HS-27A (cell line): ENCODE results near the gene NAGA.
"Not testable (repeated sequence)": the region's sequence is repeated elsewhere in the genome, so short reads cannot be mapped to it uniquely, and the experiment has no call there.

Experiments
- DNase-seq: peaks from one replicate; pipeline ENCODE4 v3.0.0-alpha.2; 2012; ENCODE audit warnings: low read depth, missing footprints

Gene NAGA

DNA sequence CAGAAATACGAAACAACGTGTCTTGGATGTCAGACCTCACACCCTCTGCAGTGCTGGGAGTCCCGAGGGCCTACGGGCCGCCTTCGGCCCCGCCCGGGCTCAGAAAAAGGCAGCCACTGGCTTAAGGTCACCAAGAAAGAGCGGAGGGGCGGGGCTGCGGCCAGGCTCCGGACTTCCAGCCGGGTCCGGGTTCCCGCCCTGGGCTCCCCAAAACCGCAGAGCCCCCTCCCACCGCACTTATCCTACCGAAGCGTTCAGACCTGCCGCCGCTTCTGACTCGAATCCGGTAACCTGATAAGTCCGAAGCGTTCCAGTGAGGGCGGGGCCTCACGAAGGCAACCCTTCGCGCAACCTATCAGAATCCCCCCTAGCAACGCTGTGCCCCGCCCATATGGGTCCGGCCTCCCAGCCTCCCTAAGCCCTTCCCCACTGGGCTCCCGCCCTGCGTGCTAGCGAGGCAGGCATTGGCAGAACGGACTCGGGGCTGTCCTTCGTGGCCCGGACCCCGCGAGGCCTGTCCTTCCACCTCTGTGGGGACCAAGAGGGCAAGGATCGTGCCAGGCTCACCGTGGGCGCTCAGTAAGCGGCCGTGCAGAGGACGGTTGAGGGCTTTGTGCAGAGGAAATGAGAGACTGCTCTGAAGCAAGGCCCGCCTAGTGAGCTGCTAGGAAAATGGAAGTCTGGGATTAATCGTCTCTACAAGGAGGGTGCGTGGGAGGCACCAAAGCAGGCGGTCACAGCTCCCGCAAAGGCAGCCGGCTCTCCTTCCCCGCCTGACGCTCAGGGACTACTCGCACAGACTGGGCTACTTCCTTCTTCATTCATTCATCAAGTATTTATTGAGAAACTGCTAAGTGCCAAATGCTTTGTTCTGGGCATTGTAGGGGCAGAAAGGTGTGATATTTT lies at the start of gene NAGA:
Gene NAGA, minus strand, starts transcription at position 296 of the 906 bp plus-strand sequence. CDS start 515 bp downstream, outside the sequence.
- DNase-seq, result peak; percentile 88

DNA sequence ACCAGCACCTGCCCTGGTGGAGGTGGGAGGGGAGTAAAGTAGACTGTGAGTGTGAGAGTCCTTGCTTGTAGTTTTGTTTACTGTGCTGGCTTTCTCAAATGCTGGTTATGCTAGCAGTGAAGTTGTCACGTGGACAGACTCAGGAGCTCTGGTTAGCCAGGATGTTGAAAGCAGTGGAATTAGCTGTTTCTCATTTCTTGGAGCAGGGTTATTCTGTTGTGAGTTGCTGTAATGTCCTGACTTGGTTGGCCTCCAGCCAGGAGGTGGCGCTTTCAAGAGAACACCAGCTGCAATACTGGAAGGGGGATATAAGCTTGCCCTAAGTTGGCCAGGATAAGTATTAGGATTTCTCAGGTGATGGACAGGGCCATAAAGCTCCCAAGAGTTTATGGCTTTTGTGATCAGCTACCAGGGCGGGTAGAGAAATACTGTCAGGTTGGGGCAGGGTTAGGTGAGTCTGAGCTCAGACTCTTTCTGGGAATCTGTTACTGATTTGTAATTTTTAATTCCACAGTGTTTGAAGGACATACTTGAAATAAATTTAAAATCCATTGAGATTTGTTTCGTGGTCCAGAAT lies 46.3 kb upstream of the NAGA start:
- DNase-seq, result no peak

DNA sequence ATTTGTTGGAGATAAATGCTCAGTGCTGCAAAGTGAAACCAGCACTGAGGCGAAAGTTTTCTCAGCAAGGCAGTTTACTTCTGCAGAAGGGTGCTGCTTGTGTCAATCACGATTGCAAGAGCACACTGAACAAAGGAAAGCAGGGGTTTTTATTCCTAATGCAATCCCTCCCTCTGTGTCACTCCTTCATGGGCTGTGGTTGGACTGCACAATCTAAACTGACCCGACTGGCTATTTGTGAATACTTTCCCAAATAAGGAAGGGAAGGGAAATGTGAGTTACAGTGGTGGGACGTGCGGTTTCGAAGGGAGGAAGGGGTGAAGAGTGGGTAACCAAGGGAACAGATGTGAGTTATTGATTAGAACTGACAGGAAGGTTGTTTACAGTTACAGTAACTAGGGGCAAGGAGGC lies 44.8 kb upstream of the NAGA start:
- DNase-seq, result not testable (repeated sequence)

DNA sequence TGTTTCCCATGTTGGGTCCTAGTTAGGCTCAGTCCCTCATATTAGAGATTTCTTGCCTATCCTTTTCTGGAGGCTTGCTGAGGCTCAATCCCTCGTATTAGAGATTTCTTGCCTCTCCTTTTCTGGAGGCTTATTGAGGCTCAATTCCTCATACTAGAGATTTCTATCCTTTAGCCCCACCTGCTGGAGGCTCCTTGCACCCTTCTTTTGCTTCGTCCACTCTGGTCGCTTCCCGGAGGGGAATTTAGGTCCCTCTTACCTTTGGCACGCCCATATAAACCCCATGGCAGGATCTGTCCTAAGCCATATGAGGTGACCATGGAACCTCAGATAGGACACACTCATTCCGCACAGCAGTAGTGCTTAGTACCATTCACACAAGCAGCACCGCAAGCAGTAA lies 44.1 kb upstream of the NAGA start:
- no peak for DNase-seq

DNA sequence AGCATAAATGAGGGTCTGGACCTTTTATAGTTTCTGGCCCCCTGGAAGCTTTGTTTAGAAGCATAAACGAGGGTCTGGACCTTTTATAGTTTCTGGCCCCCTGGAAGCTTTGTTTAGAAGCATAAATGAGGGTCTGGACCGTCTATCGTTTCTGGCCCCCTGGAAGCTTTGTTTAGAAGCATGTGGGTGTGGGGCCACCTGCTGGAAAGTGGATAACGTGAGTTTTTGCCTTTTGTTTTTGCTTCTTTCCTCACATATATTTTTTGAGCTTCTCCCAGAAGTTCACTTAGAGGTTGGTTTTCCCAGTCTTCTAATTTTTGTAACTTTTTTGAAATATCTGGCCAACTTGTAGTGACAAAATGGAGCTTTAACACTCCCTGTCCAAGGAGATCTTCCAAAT lies 42.2 kb upstream of the NAGA start:
- DNase-seq, result not testable (repeated sequence)

DNA sequence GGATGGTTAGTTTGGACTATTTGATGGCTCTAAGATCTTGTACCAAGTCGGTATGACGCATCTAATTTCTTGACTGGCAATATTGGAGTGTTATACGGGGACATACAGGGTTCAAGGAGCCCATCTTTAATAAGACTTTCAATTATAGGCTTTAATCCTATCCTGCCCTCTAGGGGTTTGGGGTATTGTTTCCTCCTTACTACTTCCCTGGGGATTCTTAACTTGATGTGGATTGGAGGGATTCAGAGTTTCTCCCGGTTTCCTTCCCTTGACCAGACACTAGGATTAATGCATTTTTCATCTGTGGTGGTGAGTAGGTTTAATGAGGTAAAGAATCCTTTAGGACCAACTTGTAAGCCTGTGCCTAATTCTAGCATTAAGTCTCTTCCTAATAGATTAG lies 41.2 kb upstream of the NAGA start:
- no peak for DNase-seq

DNA sequence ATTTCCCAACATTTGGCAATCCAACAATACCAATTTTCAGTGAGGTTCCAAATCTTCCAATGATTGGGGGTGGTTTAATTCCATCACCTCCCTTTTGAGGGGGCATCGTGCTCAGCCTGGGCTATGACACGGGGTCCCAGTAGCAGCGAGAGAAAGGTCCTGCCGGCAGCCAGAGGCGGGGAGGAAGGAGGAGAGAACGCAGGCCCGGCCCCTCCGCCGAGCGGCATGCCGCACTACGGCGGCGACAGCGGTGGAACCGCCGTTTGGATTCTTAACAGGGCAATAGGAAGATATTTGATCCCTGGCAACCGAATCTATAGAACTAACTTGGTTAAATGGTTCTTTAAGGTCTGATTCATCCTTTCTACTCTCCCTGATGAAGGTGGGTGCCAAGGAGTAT lies 38.2 kb upstream of the NAGA start:
- no peak for DNase-seq

DNA sequence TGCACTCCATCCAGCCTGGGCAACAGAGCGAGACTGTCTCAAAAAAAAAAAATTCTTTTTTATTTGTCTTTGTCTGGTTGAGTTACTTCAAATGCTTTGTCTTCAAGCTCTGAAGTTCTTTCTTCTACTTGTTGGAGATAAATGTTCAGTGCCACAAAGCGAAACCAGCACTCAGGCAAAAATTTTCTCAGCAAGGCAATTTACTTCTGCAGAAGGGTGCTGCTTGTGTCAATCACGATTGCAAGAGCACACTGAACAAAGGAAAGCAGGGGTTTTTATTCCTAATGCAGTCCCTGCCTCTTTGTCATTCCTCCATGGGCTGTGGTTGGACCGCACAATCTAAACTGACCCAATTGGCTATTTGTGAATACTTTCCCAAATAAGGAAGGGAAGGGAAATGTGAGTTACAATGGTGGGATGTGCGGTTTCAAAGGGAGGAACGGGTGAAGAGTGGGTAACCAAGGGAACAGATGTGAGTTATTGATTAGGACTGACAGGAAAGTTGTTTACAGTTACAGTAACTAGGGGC lies 33.8 kb upstream of the NAGA start:
- DNase-seq, result not testable (repeated sequence)

DNA sequence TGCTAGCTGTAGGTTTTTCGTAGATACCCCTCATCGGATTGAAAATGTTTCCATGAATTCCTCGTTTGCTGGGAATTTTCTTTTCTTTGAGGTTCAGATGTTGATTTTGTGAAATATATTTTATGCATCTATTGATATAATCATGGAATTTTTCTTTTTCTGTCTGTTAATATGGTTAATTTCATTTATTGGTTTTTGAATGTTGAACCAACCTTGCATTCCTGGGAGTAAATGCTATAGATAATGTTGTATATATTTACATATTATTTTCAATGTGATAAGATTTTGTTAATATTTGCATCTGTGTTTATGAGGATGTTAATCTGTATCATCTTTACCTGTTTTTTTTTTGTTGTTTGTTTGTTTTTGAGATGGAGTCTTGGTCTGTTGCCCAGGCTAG lies 30.6 kb upstream of the NAGA start:
- no peak for DNase-seq

DNA sequence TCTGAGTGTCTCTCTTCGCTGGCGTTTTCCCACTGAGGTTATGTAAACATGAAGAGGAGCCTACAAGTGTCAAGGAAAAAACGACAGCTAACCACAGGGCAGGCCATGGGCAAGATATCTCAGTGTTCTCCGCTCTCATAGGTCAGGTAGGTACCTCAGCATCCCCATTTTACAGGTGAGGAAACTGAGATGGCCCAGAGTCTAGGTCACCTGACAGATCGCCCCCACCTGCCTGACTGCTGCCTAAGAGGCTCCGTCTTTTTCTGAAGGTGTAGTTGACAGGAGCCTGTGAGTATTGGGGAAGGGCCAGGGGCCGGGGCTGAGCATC lies 20.8 kb upstream of the NAGA start:
- no peak for DNase-seq

DNA sequence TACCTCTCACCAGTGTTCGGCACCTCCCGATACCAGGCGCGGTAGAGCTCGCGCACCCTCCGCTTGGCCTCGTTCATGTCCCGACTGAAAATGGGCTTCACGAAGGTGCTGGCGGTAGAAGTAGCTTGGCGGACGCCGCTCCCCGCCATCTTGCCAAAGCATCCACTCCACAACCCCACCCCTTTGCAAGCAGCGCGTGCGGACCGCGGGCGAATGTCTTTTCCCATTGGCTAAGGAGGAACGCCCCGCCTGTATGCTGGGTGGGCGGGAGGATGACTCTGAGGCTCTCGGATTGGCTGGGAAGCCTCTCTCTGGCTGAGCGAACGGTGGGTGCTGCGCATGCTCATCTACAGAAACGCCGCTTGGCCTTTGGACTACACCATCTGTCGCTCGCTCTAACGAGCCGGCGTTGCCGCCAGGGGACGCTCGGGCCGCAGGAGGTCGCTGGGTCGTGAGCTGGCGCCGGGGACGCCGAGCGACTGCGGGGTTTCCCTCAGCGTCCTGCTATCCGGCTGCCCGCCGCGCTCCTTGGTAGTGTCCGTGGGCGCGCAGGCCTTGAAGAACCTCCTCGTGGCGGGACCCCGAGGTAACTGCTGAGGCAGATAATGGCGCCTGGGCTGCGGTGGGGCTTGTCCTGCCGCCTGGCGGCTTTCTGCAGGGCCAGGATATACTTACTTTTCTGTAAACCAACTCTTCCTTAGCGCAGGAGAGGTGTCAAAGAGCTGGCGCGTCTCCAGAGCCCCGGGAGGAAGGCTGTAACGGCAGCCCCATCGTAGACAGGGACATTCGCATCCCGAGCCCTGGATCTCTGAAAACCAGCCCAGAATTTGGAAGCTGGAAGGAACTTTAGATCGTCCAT lies 20.2 kb upstream of the NAGA start, which contains the start of gene NDUFA6:
Gene NDUFA6, minus strand, starts transcription at position 177 of the 859 bp plus-strand sequence. Its CDS starts 28 bp downstream, at position 149.
- DNase-seq, result peak; percentile 92

DNA sequence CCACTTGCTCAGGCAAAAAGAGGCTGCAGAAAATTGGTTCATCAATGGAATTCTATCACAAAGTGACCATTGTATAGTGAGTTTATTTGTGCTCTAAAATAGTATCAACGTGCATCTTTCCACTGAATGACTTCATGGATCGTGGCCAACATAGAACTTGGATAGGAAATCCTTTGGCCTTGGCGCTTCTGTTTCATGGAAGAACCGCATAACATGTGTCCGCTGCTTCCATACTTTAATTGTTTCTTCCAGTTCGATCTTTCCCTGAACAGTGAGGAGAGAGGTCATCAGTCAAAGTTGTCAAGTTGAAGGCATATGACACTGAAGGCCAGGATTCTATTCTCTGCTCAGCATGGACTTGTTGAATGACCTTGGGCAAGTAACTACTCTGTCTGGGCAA lies 15.4 kb upstream of the NAGA start:
- DNase-seq, result no peak

DNA sequence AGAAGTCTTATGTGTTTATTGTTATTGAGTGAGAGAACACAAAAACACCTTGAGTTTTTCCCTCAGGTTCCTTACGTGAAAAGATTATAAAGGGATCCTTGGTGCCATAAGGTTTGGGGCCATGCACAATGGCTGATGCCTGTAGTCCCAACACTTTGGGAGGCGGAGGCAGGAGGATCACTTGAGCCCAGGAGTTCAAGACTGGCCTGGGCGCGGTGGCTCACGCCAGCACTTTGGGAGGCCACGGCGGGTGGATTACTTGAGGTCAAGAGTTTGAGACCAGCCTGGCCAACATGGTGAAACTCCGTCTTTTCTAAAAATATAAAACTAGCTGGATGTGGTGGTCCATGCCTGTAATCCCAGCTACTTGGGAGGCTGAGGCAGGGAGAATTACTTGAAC lies 14.3 kb upstream of the NAGA start:
- DNase-seq, result no peak

DNA sequence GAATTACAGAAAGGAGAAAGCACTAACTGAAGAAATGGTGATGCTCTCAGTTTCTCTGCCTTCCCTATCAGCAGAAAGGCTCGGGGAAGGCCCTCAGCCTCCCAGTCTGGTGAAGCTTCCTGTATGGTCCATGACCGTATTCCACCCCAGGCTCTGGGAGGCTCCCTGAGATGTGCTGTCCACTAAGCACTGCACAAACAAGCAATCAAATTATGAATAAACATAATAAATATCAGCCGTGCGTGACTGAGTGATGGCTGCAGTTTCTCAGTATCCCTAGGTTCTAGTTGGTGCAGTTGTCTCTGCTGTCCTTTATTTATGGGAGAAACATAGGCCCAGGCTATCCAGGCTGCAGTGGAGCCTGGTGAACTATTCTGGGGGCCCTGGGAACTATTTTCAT lies 12.5 kb upstream of the NAGA start:
- DNase-seq, result no peak

DNA sequence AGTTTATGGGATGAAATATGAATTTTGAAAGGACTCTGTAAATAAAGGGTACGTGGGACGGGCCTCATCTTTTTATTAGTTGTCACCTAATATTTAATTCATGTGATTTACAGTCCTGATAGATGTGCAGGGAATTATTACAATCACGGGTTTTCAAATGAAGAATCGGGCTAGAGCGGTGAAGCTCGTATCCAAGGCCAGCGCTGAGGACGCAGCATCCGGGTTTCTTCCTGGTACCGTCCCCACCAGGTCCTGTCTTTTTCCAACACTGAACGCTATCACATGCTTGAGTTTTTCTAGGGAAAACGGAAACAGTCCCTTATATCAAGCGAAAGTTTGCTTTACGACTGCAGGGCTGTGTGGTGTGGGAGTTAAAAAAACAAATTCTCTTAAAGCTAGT lies 9.7 kb upstream of the NAGA start:
- no peak for DNase-seq

DNA sequence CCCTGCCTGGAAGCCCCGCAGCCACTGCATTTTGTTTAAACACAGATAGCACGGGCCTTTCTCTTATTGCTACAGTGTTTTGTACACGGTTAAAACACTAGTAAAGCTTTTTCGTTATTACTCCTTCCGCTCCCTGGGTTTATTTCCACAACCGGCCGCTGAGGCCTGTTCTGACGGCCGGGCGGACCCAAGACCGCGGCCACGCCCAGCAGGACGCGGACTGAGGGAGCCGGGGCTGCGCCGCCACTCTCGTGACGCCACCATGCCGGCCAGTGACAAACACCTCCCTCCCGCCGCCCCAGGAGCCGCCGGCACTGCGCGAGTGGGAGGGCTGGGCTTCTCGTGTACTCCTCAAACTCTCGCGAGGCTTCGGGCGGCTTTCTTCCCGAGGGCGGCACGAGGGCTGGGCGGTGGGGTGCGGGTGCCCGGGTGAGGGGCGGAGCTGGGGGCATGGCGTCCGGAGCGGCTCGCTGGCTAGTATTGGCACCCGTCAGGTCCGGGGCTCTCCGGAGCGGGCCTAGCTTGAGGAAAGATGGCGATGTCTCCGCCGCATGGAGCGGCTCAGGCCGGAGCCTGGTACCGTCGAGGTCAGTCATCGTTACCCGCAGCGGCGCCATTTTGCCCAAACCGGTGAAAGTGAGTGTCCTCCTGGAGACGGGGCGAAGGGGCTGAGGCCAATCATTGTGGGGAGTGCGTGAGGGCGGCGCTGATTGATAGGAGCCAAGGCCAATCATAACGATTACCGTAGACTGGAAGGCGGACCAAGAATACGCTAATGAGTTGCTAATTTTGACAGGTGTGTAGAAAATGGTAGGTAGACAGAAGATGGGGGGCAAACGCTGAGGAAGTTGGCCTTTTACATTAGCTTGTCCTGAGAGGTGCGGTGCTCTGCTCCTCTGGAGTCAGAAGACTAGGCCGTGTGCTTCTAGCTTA lies 9.0 kb upstream of the NAGA start, which contains the start of gene SMDT1:
Gene SMDT1, plus strand, starts transcription at position 382 of the 933 bp plus-strand sequence. Its CDS starts 69 bp downstream, at position 451.
- peak; percentile 92 for DNase-seq

DNA sequence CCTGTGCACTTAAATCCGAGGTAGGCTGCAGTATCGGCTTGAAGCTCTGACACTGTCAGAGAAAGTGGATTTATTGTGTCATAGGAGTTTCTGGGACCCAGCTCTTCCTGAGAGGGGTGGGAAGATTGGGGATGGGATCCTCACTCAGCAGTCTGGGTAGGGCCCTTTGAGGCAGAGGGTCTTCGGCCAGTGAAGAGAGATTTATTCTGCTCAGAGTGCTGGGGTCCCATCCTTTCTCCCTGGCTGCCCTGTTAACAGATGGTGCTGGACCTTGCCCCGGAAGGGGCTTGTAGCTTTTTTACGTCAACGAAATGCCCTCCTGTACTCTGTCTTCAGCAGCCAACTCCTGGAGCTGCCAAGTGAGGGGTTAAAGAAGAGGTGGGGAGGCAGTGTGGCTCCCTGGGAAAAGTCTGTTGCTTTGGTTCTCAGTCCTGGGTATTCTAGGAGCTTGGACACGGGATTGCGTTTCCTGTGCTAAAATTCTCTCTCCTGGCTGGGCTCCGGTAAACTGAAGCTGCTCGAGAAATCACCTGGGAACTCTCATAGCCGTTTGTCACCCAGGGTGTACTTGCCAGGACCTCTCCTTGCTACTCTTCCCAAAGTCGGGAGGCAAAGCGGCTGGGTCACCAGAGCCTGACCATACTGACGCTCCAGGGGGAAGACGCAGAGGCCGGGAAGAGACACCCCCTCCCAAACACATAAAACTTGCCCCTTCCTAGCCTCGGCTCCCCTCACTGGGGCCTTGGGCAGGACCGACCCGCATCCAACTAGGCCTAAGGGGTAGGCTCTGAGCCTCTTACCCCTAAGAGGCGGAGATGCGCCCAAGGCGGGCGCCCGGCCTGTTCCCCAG lies 8.1 kb upstream of the NAGA start:
- no peak for DNase-seq

DNA sequence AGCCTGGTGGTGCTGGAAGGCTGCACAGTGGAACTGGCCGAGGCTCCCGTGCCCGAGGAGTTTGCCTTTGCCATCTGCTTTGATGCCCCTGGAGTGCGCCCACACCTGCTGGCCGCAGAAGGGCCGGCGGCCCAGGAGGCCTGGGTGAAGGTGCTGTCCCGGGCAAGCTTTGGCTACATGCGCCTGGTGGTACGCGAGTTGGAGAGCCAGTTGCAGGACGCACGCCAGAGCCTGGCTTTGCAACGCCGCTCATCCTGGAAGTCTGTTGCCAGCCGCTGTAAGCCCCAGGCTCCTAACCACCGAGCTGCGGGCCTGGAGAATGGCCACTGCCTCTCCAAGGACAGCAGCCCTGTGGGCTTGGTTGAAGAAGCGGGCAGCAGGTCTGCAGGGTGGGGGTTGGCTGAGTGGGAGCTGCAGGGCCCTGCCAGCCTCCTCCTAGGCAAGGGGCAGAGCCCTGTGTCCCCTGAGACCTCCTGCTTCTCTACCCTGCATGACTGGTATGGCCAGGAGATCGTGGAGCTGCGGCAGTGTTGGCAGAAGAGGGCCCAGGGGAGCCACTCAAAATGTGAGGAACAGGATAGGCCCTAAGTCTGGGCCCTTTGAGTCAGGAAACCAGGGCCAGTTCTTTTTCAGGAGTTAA lies 7.0 kb upstream of the NAGA start:
- DNase-seq, result no peak

DNA sequence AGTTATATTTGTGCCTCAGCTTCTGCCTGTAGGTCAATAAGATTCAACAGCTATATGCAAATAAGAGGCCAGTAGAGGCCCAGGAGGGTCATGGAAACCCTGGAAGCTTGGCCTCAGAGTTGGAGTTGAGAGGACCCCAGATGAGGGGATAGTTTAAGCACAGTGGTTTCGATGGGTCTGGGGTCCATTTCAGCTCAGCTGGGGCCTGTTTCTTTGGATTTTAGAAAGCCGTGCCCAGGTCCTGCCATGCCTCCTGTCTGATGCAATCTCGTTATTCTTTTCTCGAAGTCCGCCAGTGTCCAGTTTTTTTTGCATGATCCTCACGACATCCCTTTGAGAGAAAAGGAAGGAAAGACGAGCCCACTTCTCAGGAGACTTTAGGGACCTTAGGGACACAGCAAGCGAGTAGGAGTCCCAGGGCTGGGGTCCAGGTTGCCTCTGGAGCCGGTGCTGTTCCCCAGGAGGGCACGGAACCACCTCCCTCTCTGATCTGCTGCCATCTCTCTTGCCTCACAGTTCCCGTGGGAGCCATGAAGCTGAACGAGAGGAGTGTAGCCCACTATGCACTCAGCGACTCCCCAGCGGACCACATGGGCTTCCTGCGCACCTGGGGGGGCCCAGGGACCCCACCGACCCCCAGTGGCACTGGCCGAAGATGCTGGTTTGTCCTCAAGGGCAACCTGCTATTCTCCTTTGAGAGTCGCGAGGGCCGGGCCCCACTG lies 6.3 kb upstream of the NAGA start:
- DNase-seq, result no peak
